ENCODE measurements around the gene WDR43.
"Not testable (repeated sequence)": the region's sequence is repeated elsewhere in the genome, so short reads cannot be mapped to it uniquely, and the experiment has no call there.

WDR43 gene

DNA sequence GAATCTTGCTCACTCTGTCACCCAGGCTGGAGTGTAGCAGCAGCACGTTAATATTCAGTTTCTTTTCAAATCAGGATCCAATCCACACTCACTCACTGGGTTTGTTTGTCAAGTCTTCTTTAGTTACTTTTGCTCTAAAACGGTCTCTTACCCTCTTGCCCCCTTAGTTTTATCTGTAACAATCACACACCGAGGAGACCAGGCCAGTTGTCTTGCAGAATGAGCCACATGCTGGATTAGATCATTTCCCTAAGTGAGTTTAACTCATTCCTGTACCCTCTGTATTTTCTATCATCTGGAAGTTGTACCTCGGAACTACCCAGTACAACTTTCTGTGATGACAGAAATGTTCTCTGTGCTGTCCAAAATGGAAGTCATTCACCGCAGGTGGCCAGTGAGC lies 65.9 kb downstream of the WDR43 start:
- DNase-seq (ENCODE audit: low read depth in 3 of 3) = no peak

DNA sequence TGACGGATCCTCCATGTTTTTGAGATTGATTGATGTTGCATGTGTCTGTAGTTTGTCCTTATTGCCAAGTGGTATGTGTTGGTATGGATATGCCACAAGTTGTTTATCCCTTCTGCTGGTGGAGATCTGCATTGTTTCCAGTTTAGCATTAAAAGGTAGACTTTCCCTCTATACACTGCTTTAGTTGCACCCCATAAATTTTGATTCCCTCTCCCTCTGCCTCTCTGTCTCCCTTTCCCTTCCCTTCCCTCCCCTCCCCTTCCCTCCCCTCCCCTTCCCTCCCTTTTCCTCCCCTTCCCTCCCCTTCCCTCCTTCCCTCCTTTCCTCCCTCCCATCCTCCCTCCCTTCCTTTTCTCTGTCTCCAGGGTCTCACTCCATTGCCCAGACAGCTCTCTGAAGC lies 68.0 kb downstream of the WDR43 start:
- no peak for DNase-seq (ENCODE audit: low read depth in 3 of 3)

DNA sequence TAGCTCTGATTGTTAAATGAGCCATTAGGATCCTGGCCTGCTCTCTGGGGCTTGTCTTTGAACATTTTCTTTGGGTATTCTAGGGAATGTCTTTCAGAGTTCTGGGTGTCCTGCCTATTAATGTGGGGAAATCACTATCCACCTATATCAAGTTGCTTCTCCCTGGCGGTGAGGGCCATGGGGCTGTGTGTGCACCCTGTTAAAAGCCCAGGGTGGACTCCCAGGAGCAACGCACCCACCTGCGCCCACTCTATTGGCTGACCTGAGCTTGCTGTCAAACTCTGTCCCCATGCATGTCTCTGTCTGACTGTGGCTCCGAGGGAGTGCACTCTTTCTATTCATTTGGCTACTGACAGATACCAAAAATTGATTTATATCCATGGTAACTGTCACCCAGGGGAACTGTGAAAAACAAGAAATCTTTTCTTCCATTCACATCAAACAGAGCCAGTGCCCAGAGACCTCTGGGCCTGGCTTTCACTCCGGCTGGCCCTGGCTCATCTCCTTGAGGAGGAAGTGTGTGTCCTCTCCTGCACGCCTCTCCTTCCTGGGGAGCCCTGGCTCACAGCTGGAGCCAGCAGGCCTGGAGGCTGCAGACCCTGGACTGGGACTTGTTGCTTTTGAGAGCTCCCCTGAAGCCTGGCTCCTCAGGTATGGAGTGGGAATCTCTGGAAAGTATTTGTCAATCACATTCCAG lies 76.1 kb downstream of the WDR43 start:
- no peak for DNase-seq (ENCODE audit: low read depth in 3 of 3)

DNA sequence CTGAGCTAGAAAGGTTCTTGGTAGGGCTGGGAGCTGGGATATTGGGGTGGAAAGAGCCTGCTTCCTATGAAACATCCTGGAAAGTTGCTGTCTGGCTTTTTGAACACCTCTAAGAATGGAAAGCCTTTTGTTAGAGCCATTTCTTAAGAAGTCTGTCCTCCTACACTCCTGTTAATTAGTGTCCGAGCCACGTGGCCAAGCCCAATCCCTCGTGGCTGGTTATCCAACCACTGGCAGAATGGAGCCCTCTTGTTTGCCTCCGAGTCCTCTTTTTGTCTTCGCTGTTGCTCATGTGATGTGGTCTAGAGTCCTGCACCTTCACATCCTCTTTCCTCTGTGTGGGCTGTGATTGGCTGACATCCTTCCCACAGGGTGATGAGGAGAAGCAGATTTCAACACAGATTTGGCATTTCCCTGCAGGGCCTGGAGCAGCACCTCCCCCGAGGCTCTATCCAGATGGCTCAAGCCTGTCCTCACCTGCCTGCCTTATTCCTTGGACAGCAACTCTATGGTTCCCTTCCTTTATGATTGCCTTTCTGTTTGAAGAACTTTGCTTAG lies 78.4 kb downstream of the WDR43 start:
- no peak for DNase-seq (ENCODE audit: low read depth in 3 of 3)

DNA sequence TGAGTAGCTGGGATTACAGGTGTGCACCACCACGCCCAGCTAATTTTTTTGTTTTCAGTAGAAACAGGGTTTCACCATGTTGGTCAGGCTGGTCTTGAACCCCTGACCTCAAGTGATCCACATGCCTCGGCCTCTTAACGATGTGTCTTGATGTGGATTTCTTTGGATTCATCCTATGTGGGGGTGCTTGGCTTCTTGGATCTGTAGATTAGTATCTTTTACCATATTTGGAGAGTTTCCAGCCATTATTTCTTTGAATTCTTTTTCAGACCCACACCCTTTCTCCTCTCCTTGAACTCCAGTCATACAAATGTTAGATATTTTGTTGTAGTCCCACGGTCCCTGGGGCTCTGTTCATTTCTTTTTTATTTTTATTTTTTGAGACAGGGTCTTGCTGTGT lies 79.8 kb downstream of the WDR43 start:
- no peak for DNase-seq (ENCODE audit: low read depth in 3 of 3)

DNA sequence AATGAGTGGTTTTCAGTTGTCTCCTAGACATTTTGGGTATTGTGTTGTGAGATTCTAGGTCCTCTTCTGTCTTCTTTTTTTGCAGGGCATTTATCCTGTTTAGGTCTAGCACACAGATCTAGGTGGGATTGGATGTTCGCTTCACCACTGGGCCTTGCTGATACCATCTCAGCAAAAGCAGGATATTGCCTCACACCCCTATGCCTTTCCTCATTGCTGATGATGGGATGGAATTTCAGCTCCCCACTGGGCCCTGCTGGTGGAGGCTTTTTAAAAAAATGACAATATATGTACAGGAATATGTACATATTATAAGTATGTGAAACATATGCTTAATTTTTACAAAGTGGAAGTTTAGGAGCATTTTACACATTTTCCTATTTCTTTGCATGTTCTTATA lies 81.2 kb downstream of the WDR43 start:
- no peak for DNase-seq (ENCODE audit: low read depth in 3 of 3)

DNA sequence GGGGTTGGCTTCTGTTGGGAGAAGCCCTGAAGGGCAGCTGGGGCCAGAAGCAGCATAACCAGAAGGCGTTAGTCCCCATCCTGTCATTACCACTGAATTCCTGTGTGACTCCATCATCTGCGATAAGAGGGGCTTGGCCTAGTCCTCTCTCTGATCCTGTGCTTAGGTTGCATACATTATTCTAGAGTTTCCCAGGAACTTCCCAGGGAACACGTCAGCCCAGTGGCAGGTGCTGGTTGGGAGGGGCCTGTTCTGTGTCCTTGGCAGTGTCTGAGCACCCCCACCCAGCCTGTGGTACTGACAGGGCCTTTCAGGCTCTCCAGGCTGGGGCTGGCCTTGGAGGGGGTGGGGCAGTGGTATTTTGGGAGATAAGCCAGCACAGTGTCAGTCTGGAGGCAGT lies 82.1 kb downstream of the WDR43 start:
- DNase-seq (ENCODE audit: low read depth in 3 of 3) = no peak

DNA sequence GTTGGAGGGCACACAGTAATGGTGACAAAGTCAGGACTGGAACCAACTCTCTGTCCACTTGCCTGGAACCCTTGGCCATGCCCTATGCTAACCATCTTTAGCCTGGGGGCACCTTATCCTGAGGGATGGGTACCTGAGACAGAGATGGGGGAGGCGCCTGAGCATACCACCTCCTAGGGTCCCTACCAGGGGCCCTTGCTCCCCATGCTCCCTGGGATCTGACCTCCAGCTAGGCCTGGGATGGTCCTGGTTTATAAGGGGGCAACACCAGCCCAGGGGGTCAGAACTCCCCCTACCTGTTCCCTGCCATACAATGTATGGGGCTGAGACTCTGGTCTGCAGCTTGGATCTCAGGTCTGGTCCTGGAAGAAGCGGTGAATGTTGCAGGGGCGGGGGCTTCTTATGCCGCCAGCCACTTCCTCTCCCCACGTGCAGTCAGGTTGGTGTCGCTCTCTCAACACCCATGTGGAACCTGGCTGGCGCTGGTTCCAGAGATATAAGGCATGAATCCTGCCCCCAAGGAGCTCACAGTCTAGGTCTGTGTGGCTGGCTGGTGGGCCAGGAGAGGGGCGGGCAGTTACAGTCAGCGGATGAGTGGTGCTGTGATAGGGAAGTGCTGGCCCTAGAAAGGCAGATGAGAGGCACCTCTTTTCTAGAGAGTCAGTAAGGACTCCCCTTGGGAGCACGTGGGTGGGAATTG lies 82.9 kb downstream of the WDR43 start:
- no peak for DNase-seq (ENCODE audit: low read depth in 3 of 3)

DNA sequence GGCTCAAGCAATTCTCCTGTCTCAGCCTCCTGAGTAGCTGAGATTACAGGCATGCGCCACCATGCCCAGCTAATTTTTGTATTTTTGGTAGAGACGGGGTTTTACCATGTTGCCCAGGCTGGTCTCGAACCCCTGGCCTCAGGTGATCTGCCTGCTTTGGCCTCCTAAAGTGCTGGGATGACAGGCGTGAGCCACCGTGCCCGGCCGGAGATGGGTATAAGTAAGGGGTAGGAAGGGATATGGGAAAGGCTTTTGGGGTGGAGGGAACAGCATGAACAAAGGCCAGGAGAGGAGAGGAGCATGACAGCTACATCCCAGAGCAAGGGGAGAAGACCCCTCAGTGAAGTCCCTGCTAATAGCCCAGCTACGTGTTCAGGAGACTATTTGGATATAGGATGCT lies 83.5 kb downstream of the WDR43 start:
- DNase-seq (ENCODE audit: low read depth in 3 of 3) = not testable (repeated sequence)

DNA sequence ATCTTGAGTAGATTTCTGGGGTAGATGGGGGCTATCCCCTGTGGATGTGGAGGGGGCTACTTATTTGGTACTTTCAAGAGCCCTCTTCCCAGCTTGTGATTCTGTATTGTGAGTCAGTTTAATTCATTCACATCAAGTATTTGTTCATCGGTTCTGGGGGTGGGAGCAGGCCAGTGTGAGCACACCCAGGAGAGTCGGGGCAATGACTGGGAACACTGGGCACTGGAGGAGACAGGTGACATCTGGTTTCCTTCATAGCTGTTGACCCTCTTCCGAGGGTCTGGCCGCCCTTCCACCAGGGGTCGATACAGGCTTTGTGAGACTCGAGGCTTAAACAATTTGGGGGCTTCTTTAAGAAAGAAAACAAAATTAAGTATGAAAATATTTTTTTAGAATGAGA lies 84.1 kb downstream of the WDR43 start:
- DNase-seq (ENCODE audit: low read depth in 3 of 3) = no peak

DNA sequence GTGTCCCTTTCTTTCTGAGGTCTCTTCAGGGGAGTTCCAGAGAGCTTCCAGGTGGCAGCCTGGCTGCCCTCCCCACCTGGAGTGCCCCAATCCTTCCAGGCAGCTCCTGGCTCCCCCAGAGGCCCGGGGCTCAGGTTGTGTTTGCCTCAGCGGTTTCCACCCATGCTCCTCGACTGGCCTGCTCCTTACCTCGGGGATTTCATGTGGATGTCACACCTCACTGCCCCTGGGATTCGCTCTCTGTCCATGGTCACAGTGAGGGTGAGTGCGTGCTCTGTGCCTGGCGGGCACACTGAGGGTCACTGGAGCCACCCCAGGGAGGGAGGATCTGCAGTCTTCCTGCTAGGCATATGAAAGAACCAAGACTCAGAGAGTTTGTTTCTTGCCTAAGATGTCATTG lies 84.6 kb downstream of the WDR43 start:
- DNase-seq (ENCODE audit: low read depth in 3 of 3) = no peak

DNA sequence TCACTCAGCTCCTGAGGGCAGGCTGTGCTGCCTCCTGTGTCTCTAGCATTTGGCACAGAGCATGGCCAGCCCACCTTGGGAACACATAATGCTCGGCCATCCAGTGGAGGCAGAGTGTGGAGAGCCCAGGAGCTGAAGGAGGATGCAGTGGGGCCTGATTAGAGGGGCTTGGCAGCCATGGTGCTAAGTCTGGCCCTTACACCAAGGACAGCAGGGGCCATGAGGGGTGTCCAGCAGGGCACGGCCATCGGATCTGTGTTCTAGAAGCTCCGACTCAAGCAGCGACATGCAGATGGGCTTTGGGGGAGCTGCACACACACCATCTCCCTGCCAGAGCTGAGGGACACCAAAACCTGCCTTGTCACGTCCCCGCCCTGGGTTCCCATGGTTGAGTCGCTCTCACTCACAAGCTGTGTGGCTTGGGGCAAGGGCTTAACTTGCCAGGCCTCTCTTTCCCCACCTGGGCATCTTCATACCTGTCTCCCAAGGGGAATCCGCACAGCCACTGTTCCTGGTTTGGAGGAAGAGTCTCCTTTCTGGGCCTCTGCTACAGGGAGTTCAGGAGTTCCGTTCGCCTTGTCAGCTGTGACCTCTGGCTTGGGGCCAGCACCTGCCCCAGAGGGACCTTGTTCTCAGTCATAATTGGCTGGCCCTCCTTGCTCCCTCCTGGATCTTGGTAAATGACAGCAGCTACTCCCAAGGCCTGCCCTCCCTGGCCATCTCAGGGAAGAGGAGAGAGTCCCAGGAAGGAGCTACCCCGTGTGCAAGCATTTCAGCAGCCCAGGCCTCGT lies 85.3 kb downstream of the WDR43 start:
- no peak for DNase-seq (ENCODE audit: low read depth in 3 of 3)

DNA sequence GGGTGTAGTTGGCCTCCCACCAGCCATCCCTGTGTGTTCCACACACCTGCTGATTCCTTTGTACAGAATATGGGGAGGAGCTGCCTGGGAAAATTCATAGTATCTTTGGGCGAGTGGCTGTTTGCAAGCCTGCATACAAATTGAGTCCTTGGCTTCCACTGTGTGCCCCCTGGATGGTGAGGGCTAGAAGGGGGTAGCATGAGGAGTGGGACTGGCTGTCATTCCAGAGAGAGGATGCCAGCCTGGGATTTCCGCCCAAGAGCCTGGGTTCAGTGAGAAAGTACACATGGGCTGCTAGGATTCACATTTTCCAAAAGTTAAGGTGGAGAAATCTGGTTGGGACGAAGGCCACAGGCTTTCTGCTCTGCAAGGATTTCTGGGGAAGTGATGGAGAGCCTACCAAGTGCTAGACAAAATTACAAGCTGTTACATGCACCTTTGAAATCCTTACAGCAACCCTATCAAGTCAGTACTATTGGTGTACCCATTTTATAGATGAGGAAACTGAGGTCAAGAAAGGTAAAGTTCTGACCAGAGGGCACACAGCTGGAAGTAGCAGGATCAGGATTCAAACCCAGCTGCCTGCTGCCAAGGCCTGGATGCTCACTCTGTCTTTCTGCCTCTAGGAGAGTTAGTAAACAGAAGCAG lies 86.0 kb downstream of the WDR43 start:
- DNase-seq (ENCODE audit: low read depth in 3 of 3) = no peak

DNA sequence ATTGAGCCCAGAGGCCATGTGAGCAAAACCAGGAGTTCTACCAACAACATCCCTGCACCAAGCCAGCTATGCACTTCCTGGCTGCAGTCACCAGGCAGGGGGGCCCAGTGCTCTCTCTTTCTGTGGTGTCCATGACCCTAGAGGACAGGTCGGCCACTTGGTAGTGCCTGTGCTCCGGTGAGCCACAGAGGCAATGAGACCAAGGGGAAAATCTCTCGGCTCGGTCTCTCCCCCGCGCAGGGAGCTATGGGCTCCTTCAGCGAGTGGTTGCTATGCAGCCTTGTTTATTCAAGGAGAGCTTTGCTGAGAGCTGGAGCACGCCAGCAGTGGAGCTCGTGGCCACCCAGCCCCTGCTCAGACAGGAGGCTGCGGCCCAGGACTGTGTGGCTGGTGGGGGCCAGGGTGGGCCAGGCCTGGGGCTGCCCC lies 86.6 kb downstream of the WDR43 start, which contains the start of gene TOGARAM2:
TOGARAM2 (plus strand) TSS at position 283 of the 426 bp plus-strand sequence. CDS start 13,537 bp downstream, outside the sequence.
- no peak for DNase-seq (ENCODE audit: low read depth in 3 of 3)

DNA sequence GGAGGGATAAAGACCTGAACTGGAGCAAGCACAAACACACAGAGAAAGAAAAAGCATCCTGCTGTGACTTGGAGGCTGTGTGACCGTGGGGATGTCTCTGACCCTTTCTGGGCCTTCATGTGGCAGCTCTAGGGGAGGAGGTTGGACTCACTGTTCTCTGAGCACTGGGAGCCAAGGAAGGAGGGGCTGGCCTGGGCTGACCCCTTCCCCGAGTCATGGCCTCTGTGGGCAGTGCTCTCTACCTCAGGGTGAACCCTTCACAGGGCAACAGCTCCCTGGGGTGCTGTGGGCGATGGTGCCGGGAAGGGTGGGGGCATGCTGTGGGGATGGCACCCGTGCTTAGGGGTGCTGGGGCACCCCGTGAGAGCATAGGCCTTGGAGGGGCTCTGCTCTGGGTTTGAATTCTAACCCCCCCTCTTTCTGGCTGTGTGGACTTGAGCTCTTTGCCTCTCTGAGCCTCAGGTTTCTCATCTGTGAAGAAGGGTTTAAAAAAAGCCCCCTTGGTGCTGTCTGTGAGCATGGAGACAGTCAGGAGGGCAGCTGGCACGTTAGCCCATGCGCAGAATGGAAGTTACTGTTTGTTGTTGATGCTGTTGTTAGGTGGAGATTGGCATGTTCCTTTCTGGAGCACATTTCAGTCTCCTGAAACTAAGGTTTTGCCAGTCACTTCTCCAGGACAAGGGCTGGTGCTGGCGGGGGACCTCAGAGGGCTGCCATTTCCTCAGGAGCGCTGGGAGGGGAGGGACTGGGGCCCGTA lies 87.3 kb downstream of the WDR43 start:
- no peak for DNase-seq (ENCODE audit: low read depth in 3 of 3)

DNA sequence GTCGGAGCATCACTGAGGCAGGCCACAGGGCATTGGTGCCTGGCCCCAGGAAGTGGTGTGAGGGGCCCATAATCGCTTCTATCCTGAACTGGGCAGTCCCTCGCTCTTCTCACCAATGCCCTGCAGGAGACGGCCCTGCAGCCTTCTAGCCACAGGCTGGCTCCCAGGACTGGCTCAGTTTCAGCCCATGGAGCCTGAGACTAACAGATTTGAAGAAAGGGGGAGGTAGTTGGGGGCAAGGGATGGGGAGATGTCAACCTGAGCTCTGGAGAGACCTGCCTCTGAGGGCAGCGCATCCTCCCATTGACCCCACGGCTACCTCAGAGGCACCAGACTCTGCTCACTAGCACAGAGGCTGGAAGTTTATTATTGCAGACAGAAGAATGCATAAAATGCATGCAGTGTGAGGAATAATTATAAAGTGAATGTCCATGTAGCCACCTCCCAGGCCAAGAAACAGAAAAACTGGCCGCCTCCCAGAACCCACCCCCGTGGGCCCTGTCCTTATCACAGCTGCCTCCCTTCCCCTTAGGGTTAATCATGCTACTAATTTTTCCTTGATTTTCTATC lies 88.0 kb downstream of the WDR43 start:
- no peak for DNase-seq (ENCODE audit: low read depth in 3 of 3)

DNA sequence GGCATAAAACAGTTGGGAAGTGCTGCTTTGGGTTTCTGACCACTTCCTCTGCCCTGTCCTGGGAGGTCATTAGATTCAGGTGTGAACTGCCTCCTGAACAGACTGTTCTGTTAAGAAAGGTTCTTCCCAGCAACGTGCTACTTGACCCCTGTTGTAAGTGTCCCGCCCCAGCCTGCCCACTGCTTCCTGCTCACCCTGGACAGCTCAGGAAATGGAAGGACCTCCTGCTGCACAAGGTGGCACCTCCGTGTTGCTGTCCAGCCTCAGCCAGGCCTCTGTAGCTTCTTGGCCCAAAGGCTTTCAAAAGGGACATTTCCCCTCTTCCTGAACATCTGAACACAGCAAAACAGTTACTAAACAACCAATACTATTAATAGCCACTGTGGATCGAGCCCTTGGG lies 92.0 kb downstream of the WDR43 start:
- DNase-seq (ENCODE audit: low read depth in 3 of 3) = no peak

DNA sequence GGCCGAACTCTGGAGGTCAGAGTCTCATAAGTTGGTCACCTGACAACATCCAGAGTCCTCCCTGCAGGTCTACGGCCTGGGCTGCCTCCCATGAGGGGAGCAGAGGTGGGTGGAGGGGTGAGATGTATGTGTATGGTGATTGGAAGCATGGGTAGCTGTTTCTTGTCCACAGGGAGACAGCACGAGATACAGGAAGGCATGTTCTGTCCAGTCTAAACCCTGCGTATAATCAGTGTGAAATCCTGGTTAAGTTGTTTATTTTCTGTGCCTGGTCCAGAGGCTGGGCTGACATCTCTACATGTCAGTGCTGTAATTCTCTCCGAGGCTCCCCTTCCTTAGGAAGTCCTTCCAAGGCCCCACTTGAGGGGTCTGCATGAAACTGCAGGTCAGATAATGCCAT lies 95.5 kb downstream of the WDR43 start:
- no peak for DNase-seq (ENCODE audit: low read depth in 3 of 3)

DNA sequence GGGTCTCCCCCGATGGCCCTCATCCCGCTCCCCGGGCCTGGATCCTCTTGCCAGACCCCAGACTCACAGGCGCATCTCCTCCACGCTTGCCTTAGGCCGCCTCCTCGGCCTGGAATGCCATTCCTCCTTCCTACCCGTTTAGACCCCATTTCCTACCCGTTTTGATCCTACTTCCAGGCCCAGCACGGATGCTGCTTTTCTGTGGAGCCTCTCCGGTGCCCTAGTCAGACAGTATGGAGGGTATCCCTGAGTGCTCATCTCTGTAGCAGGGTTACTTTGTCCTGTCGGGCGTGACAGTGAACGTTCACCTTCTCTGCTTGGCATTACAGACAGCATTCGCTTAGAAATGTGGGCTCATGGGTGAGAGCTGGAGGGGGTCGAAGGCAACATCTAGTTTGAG lies 96.0 kb downstream of the WDR43 start:
- no peak for DNase-seq (ENCODE audit: low read depth in 3 of 3)

DNA sequence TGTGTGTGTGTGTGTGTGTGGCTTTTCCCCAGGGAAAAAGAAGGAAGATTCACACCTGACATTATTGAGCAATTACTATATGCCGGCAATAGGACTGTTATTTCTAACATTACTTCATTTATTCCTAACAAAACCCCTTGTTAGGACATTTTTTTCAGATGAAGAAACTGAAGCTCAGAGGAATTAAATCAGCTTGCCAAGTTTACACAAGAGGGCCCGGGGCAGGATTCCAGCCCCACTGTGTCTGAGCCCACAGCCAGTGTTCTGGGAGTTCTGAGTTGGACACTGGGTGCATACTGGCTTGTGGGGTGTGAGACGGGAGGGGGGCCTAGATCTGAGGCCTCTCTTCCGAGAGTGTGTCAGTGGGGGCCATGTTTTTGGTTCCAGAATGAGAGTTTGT lies 96.6 kb downstream of the WDR43 start:
- DNase-seq (ENCODE audit: low read depth in 3 of 3) = no peak

DNA sequence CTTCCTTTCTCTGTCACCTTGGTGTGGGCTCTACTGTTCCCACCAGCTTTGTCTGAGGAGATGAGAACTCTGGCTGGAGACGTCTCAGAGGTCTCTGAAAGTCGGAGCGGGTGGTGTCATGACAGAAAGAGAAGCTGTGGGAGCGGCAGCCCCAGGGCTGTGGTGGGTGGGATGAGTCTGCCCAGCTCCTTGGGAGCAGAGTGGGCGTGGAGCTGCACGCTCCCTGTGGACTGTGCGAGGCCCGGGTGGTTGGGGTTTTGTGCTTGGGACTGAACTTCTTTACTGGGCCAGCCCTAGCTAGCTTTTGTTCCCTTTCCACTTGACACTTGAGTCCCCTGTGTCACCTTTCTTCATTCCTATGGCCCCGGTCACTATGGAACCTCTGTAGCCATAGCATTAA lies 97.0 kb downstream of the WDR43 start:
- DNase-seq (ENCODE audit: low read depth in 3 of 3) = no peak

Data from stimulated activated CD4-positive, alpha-beta T cell treated with anti-CD3 and anti-CD28 coated beads, TNF-alpha, amount 100 ng/mL, for 48 hours (primary cell).